SK-N-SH (cell line): Measurements from ENCODE around the gene EHMT2. TPM values are rescaled to one million over a fixed set of nuclear protein-coding genes. Genes with fewer than 3 reads are reported as not detected.
A peak's percentile ranks its signal among the peaks of the same experiment; 100 is the strongest.
"Not testable (repeated sequence)": the region's sequence is repeated elsewhere in the genome, so short reads cannot be mapped to it uniquely, and the experiment has no call there.

Experiments used
- CTCF ChIA-PET: fragments of 300-600, 350-600 bp; formaldehyde crosslinking; extraction: SDS; loops from one replicate; lab custom pipeline; 2021; lab: Yijun Ruan, JAX
- POLR2A ChIA-PET: fragments of 350-600 bp; sonication (Branson Sonifier 250); formaldehyde crosslinking; extraction: SDS; loops from one replicate; lab custom pipeline; 2020; ENCODE audit warnings: antibody characterized with exemption, inconsistent platforms; lab: Yijun Ruan, JAX
- DNase-seq: peaks from one replicate; pipeline ENCODE4 v3.0.0; 2012
- H2AFZ ChIP-seq: fragments of 200-600 bp; sonication (generic); 2 replicates; pipeline ENCODE4 v1.8.1; 2016; ENCODE audit warnings: antibody characterized with exemption, mild to moderate bottlenecking, low read depth
- H3F3A ChIP-seq: fragments of 200-600 bp; sonication (generic); replicated peaks from 2 replicates; pipeline ENCODE3; 2016; ENCODE audit warnings: antibody characterized with exemption, mild to moderate bottlenecking; ENCODE audit not compliant: insufficient read depth
- H3K27ac ChIP-seq, 2 experiments: fragments of 200-500 bp in 1 of 2; fragments of 200-600 bp in 1 of 2; sonication (Bioruptor generic) in 1 of 2; sonication (generic), shearing (Covaris generic) in 1 of 2; 2 replicates each; pipeline versions ENCODE4 v1.5.1 to v1.6.1; 2014 to 2016; ENCODE audit warnings: low read depth in 2 of 2, inconsistent platforms in 1 of 2, low read length in 1 of 2, mild to moderate bottlenecking in 1 of 2, mixed read lengths in 1 of 2
- H3K27me3 ChIP-seq: fragments of 200-600 bp; sonication (generic), shearing (Covaris generic); 2 replicates; pipeline ENCODE4 v1.6.1; 2016; ENCODE audit warnings: mixed run types; ENCODE audit not compliant: insufficient read depth
- H3K36me3 ChIP-seq, 2 experiments: fragments of 200-500 bp in 1 of 2; fragments of 200-600 bp in 1 of 2; sonication (Bioruptor generic) in 1 of 2; sonication (generic) in 1 of 2; replicated peaks in 1 of 2; 2 replicates each; pipeline versions ENCODE3 to v1.5.1; 2014 to 2016; ENCODE audit warnings: low read length in 1 of 2, mild to moderate bottlenecking in 1 of 2; ENCODE audit not compliant: insufficient read depth in 2 of 2, control insufficient read depth in 1 of 2
- H3K4me1 ChIP-seq, 2 experiments: fragments of 200-500 bp in 1 of 2; fragments of 200-600 bp in 1 of 2; sonication (Bioruptor generic) in 1 of 2; sonication (generic), shearing (Covaris generic) in 1 of 2; 2 replicates each; pipeline versions ENCODE4 v1.5.1 to v1.6.1; 2014 to 2016; ENCODE audit warnings: low read depth in 1 of 2, low read length in 1 of 2, mixed run types in 1 of 2; ENCODE audit not compliant: insufficient read depth in 2 of 2, control insufficient read depth in 1 of 2
- H3K4me2 ChIP-seq: fragments of 200-600 bp; sonication (generic), shearing (Covaris generic); 2 replicates; pipeline ENCODE4 v1.6.1; 2017; ENCODE audit warnings: mixed run types
- H3K4me3 ChIP-seq, 2 experiments: fragments of 200-500 bp in 1 of 2; fragments of 200-600 bp in 1 of 2; sonication (Bioruptor generic) in 1 of 2; sonication (generic), shearing (Covaris generic) in 1 of 2; 2 replicates each; pipeline versions ENCODE4 v1.5.1 to v1.8.1; 2014 to 2016; ENCODE audit warnings: low read depth in 2 of 2, inconsistent platforms in 1 of 2, low read length in 1 of 2, mild to moderate bottlenecking in 1 of 2, mixed read lengths in 1 of 2, moderate library complexity in 1 of 2
- H3K79me2 ChIP-seq: fragments of 200-600 bp; sonication (generic); 2 replicates; pipeline ENCODE4 v1.8.1; 2017; ENCODE audit warnings: mild to moderate bottlenecking; ENCODE audit not compliant: insufficient read depth
- H3K9ac ChIP-seq: fragments of 200-600 bp; sonication (generic); 2 replicates; pipeline ENCODE4 v1.6.1; 2017; ENCODE audit warnings: mixed run types
- H3K9me2 ChIP-seq: fragments of 200-600 bp; sonication (generic); 2 replicates; pipeline ENCODE4 v1.6.1; 2017; ENCODE audit warnings: mixed run types
- H3K9me3 ChIP-seq: fragments of 200-600 bp; sonication (generic); 2 replicates; pipeline ENCODE4 v1.6.1; 2017; ENCODE audit warnings: mixed run types, mild to moderate bottlenecking, moderate library complexity
- H4K20me1 ChIP-seq: fragments of 200-600 bp; sonication (generic); 2 replicates; pipeline ENCODE4 v1.6.1; 2017; ENCODE audit warnings: mild to moderate bottlenecking, mixed run types; ENCODE audit not compliant: insufficient read depth
- CTCF ChIP-seq: fragments of 200-600 bp; sonication (generic); IDR thresholded peaks from 2 replicates; pipeline ENCODE4 v1.6.1; 2017; ENCODE audit warnings: antibody characterized with exemption, mild to moderate bottlenecking, moderate library complexity
- ELF1 ChIP-seq: IDR thresholded peaks from 2 replicates; pipeline ENCODE4 v1.4.0; 2012
- EZH2phosphoT487 ChIP-seq: fragments of 200-600 bp; sonication (generic); IDR thresholded peaks from 2 replicates; pipeline ENCODE4 v1.6.1; 2017; ENCODE audit warnings: low read depth, mixed run types, mild to moderate bottlenecking, antibody characterized with exemption, moderate library complexity, borderline replicate concordance
- FOXJ3 ChIP-seq: sonication (generic); formaldehyde crosslinking; IDR thresholded peaks from 2 replicates; pipeline ENCODE4 v1.5.1; 2020; ENCODE audit warnings: mild to moderate bottlenecking, missing genetic modification reagents
- FOXM1 ChIP-seq: IDR thresholded peaks from 2 replicates; pipeline ENCODE4 v1.4.0; 2012; ENCODE audit warnings: low read depth, mild to moderate bottlenecking
- GABPA ChIP-seq: IDR thresholded peaks from 2 replicates; pipeline ENCODE4 v1.4.0; 2012; ENCODE audit warnings: low read depth, mild to moderate bottlenecking
- GATA2 ChIP-seq: sonication (generic); formaldehyde crosslinking; IDR thresholded peaks from 2 replicates; pipeline ENCODE4 v1.5.0; 2020; ENCODE audit warnings: mild to moderate bottlenecking, missing genetic modification reagents
- MXI1 ChIP-seq: IDR thresholded peaks from 2 replicates; pipeline ENCODE4 v1.6.1; 2012; ENCODE audit warnings: mild to moderate bottlenecking, low read depth, low read length, improper control_type of control experiment
- NRF1 ChIP-seq: IDR thresholded peaks from 2 replicates; pipeline ENCODE4 v1.6.1; 2012; ENCODE audit warnings: low read depth, mild to moderate bottlenecking, low read length
- PBX3 ChIP-seq: IDR thresholded peaks from 2 replicates; pipeline ENCODE4; 2012
- POLR2AphosphoS5 ChIP-seq: IDR thresholded peaks from 2 replicates; pipeline ENCODE4 v1.6.1; 2012; ENCODE audit warnings: low read depth, low read length
- RAD21 ChIP-seq: IDR thresholded peaks from 2 replicates; pipeline ENCODE4 v1.6.1; 2012; ENCODE audit warnings: mild to moderate bottlenecking, low read length
- RFX5 ChIP-seq: IDR thresholded peaks from 2 replicates; pipeline ENCODE4 v1.6.1; 2012; ENCODE audit warnings: mild to moderate bottlenecking, improper control_type of control experiment, low read length
- YY1 ChIP-seq: IDR thresholded peaks from 2 replicates; pipeline ENCODE4 v1.4.0; 2012; ENCODE audit warnings: low read depth, mild to moderate bottlenecking
- WGBS: methylation state at CpG from one replicate; pipeline ENCODE4 v1.1.6; 2017; ENCODE audit warnings: low lambda C conversion rate; 5-methylcytosine and 5-hydroxymethylcytosine counted together
- polyA plus RNA-seq, 3 experiments: library from polyadenylated mRNA; depleted of rRNA; stranded (reverse); fragments of >200 nt; gene quantifications; 2 replicates each; pipeline ENCODE4 v1.2.3, GENCODE V29; 2012

EHMT2 gene
- polyA plus RNA-seq, 1 of the 3 experiments (the other 2 are of a cell fraction): 72.0 TPM

- Histone ChIP-seq H3F3A (no peaks in the 10 kb centered on the region), H3K9ac (no peak overlapping the region), H2AFZ (no peak overlapping the region), H3K79me2 (no peaks in the 10 kb centered on the region), H3K27me3 (no peaks in the 10 kb centered on the region), H3K9me3 (no peaks in the 10 kb centered on the region), H3K4me3 (no peak overlapping the region), H4K20me1 (no peaks in the 10 kb centered on the region), H3K4me1 (peaks cover 0 to 4% of the 10 kb centered on the region in 2 experiments; a peak in 1 of 4 replicates), H3K27ac (no peak overlapping the region), H3K9me2 (no peaks in the 10 kb centered on the region), H3K4me2 (peak overlapping the region; percentile 44; the same call in 1 of the 2 replicates), H3K36me3 (no peaks in the 10 kb centered on the region)
- TF ChIP-seq PBX3 (no peak), GATA2 (CRISPR knock-in tag) (no peak), POLR2AphosphoS5 (no peak), RFX5 (no peak)
- peak; percentile 21 for DNase-seq
- ChIA-PET POLR2A (interaction anchor here (0.6 kb wide), 1 partner anchor 19 kb away, joined by 3 read pairs; no protein-coding TSS in a partner anchor), CTCF (interaction anchor here (1.1 kb wide), 1 partner anchor 142 kb away, joined by 4 read pairs; the partner anchor contains the start of gene DDAH2)
- WGBS: 67% methylated on average over 8 of the region's 9 CpGs
These were observed 26.3 kb downstream of the EHMT2 start for GRCh38 chr6:31871046-31871659.

GRCh38 chr6:31870385-31870921 lies 27.0 kb downstream of the EHMT2 start:
- TF ChIP-seq YY1 (no peak), CTCF (peak; percentile 13; the same call in 1 of the 2 replicates)
- WGBS: 69% methylated on average over 13 of the region's 16 CpGs
- no peak overlapping the region for H2AFZ ChIP-seq
- CTCF ChIA-PET: no interaction called here
- no peak overlapping the region for H3K27ac ChIP-seq
- no peak overlapping the region for H3K4me3 ChIP-seq
- peaks cover 0 to 4% of the 10 kb centered on the region in 2 experiments; a peak in 1 of 4 replicates for H3K4me1 ChIP-seq
- POLR2A ChIA-PET: no interaction called here
- no peaks in the 10 kb centered on the region for H3K27me3 ChIP-seq
- no peaks in the 10 kb centered on the region for H4K20me1 ChIP-seq
- no peaks in the 10 kb centered on the region for H3K79me2 ChIP-seq
- no peaks in the 10 kb centered on the region for H3F3A ChIP-seq
- no peaks in the 10 kb centered on the region for H3K36me3 ChIP-seq
- H3K9me3 ChIP-seq: no peaks in the 10 kb centered on the region
- DNase-seq: no peak
- H3K9me2 ChIP-seq: no peaks in the 10 kb centered on the region
- no peak overlapping the region for H3K9ac ChIP-seq
- H3K4me2 ChIP-seq: no peak overlapping the region

GRCh38 chr6:31869343-31869742 lies 28.2 kb downstream of the EHMT2 start:
- Histone ChIP-seq H4K20me1 (no peaks in the 10 kb centered on the region), H2AFZ (no peak overlapping the region), H3K9ac (no peak overlapping the region), H3K9me3 (no peaks in the 10 kb centered on the region), H3K4me3 (no peak overlapping the region), H3K9me2 (no peaks in the 10 kb centered on the region), H3K4me2 (no peak overlapping the region), H3K79me2 (no peaks in the 10 kb centered on the region), H3K36me3 (no peaks in the 10 kb centered on the region), H3K4me1 (peaks cover 0 to 9% of the 10 kb centered on the region in 2 experiments; a peak in 1 of 4 replicates), H3K27ac (no peak overlapping the region), H3K27me3 (no peaks in the 10 kb centered on the region), H3F3A (peaks cover 1% of the 10 kb centered on the region)
- POLR2A ChIA-PET: interaction anchor here (1.5 kb wide), 1 partner anchor 28 kb away, joined by 3 read pairs; the partner anchor contains the start of gene EHMT2
- no peak for DNase-seq
- TF ChIP-seq GATA2 (CRISPR knock-in tag): no peak
- no peak for TF ChIP-seq RAD21
- TF ChIP-seq MXI1: no peak
- TF ChIP-seq NRF1: no peak
- no peak for TF ChIP-seq GABPA
- TF ChIP-seq FOXJ3 (CRISPR knock-in tag): no peak
- no peak for TF ChIP-seq FOXM1
- TF ChIP-seq ELF1: no peak
- TF ChIP-seq EZH2phosphoT487: no peak
- WGBS: 88% methylated on average over 8 of the region's 8 CpGs
- CTCF ChIA-PET: no interaction called here

GRCh38 chr6:31868658-31868971 lies 28.9 kb downstream of the EHMT2 start:
- not testable (repeated sequence) for H3K9me3 ChIP-seq, H3K27ac ChIP-seq, H4K20me1 ChIP-seq, H3K4me3 ChIP-seq, H3K27me3 ChIP-seq, DNase-seq, H3K4me2 ChIP-seq, H2AFZ ChIP-seq, H3K9me2 ChIP-seq, H3K36me3 ChIP-seq, H3K79me2 ChIP-seq, H3F3A ChIP-seq, H3K9ac ChIP-seq
- peaks cover 0 to 11% of the 10 kb centered on the region in 2 experiments; a peak in 1 of 4 replicates for H3K4me1 ChIP-seq
- 92% methylated on average over 1 of the region's 1 CpG for WGBS
- ChIA-PET POLR2A (interaction anchor here (1.5 kb wide), 1 partner anchor 29 kb away, joined by 3 read pairs; the partner anchor contains the start of gene EHMT2), CTCF (interaction anchor here (0.6 kb wide), 1 partner anchor 77 kb away, joined by 3 read pairs; no protein-coding TSS in a partner anchor)
